ENCODE measurements around the gene ADI1.

ADI1 gene

GRCh38 chr2:3536682-3537632, 17.6 kb upstream of the ADI1 start:
- peak overlapping the region; percentile 67 for H3K4me2 ChIP-seq (ENCODE audit: low read length)
- no peaks in the 10 kb centered on the region for H3K79me2 ChIP-seq (ENCODE audit: insufficient read depth, low read length)
- H3K36me3 ChIP-seq (ENCODE audit: insufficient read depth, low read length): peaks cover 33% of the 10 kb centered on the region
- peak overlapping the region; percentile 60 for H3K4me3 ChIP-seq (ENCODE audit: low read depth, low read length, poor library complexity, severe bottlenecking)
- H3K9me3 ChIP-seq (ENCODE audit: low read length): peaks cover 11% of the 10 kb centered on the region
- 0 out of 2 replicates have a peak overlapping the region, but pooled peaks have one; percentile 38 for H2AFZ ChIP-seq (ENCODE audit: low read length)
- H3K27ac ChIP-seq (ENCODE audit: low read depth, low read length, poor library complexity, severe bottlenecking): peak overlapping the region; percentile 80
- H4K20me1 ChIP-seq (ENCODE audit: insufficient read depth, low read length): no peaks in the 10 kb centered on the region
- H3K9ac ChIP-seq (ENCODE audit: low read length): peak overlapping the region; percentile 72
- TF ChIP-seq EZH2 (IDR thresholded peaks at IDR 0.05; ENCODE audit: borderline replicate concordance, low read length): no peak
- TF ChIP-seq, protein P1, sequence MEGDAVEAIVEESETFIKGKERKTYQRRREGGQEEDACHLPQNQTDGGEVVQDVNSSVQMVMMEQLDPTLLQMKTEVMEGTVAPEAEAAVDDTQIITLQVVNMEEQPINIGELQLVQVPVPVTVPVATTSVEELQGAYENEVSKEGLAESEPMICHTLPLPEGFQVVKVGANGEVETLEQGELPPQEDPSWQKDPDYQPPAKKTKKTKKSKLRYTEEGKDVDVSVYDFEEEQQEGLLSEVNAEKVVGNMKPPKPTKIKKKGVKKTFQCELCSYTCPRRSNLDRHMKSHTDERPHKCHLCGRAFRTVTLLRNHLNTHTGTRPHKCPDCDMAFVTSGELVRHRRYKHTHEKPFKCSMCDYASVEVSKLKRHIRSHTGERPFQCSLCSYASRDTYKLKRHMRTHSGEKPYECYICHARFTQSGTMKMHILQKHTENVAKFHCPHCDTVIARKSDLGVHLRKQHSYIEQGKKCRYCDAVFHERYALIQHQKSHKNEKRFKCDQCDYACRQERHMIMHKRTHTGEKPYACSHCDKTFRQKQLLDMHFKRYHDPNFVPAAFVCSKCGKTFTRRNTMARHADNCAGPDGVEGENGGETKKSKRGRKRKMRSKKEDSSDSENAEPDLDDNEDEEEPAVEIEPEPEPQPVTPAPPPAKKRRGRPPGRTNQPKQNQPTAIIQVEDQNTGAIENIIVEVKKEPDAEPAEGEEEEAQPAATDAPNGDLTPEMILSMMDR (IDR thresholded peaks at IDR 0.05; ENCODE audit: low read length): peak; percentile 65
- H3K27me3 ChIP-seq (ENCODE audit: insufficient read depth, low read length): no peaks in the 10 kb centered on the region
- peaks cover 27% of the 10 kb centered on the region for H3K4me1 ChIP-seq (ENCODE audit: insufficient read depth, low read length, severe bottlenecking)
- H3F3A ChIP-seq (ENCODE audit: insufficient read depth, low read length): no peaks in the 10 kb centered on the region
- no peaks in the 10 kb centered on the region for H3K9me2 ChIP-seq (ENCODE audit: low read depth, low read length)

GRCh38 chr2:3535794-3536681, 16.7 kb upstream of the ADI1 start:
- TF ChIP-seq EZH2 (IDR thresholded peaks at IDR 0.05; ENCODE audit: borderline replicate concordance, low read length): no peak
- TF ChIP-seq, protein P1 (IDR thresholded peaks at IDR 0.05; ENCODE audit: low read length): peak; percentile 24; the same call in 1 of the 2 replicates
- Histone ChIP-seq H3K4me3 (ENCODE audit: low read depth, low read length, poor library complexity, severe bottlenecking) (peak overlapping the region; percentile 60), H3K27ac (ENCODE audit: low read depth, low read length, poor library complexity, severe bottlenecking) (peak overlapping the region; percentile 80), H3K4me1 (ENCODE audit: insufficient read depth, low read length, severe bottlenecking) (peaks cover 27% of the 10 kb centered on the region), H3K4me2 (ENCODE audit: low read length) (peak overlapping the region; percentile 67), H3K27me3 (ENCODE audit: insufficient read depth, low read length) (no peaks in the 10 kb centered on the region), H2AFZ (ENCODE audit: low read length) (0 out of 2 replicates have a peak overlapping the region, but pooled peaks have one; percentile 38), H3K79me2 (ENCODE audit: insufficient read depth, low read length) (no peaks in the 10 kb centered on the region), H3F3A (ENCODE audit: insufficient read depth, low read length) (no peaks in the 10 kb centered on the region), H3K9me2 (ENCODE audit: low read depth, low read length) (no peaks in the 10 kb centered on the region), H4K20me1 (ENCODE audit: insufficient read depth, low read length) (no peaks in the 10 kb centered on the region), H3K36me3 (ENCODE audit: insufficient read depth, low read length) (peaks cover 28% of the 10 kb centered on the region), H3K9me3 (ENCODE audit: low read length) (peaks cover 11% of the 10 kb centered on the region), H3K9ac (ENCODE audit: low read length) (peak overlapping the region; percentile 72)

- H4K20me1 ChIP-seq (ENCODE audit: insufficient read depth, low read length): no peaks in the 10 kb centered on the region
- H3K9me3 ChIP-seq (ENCODE audit: low read length): peaks cover 11% of the 10 kb centered on the region
- H3K27ac ChIP-seq (ENCODE audit: low read depth, low read length, poor library complexity, severe bottlenecking): peak overlapping the region; percentile 80
- TF ChIP-seq, protein P1 (IDR thresholded peaks at IDR 0.05; ENCODE audit: low read length): no peak
- no peak for TF ChIP-seq EZH2 (IDR thresholded peaks at IDR 0.05; ENCODE audit: borderline replicate concordance, low read length)
- H2AFZ ChIP-seq (ENCODE audit: low read length): no peak overlapping the region
- H3K9ac ChIP-seq (ENCODE audit: low read length): peak overlapping the region; percentile 72; the same call in 1 of the 2 replicates
- H3K79me2 ChIP-seq (ENCODE audit: insufficient read depth, low read length): no peaks in the 10 kb centered on the region
- no peaks in the 10 kb centered on the region for H3K9me2 ChIP-seq (ENCODE audit: low read depth, low read length)
- H3K4me3 ChIP-seq (ENCODE audit: low read depth, low read length, poor library complexity, severe bottlenecking): peak overlapping the region; percentile 60
- H3K4me1 ChIP-seq (ENCODE audit: insufficient read depth, low read length, severe bottlenecking): peaks cover 27% of the 10 kb centered on the region
- peaks cover 28% of the 10 kb centered on the region for H3K36me3 ChIP-seq (ENCODE audit: insufficient read depth, low read length)
- peak overlapping the region; percentile 67 for H3K4me2 ChIP-seq (ENCODE audit: low read length)
- H3K27me3 ChIP-seq (ENCODE audit: insufficient read depth, low read length): no peaks in the 10 kb centered on the region
- no peaks in the 10 kb centered on the region for H3F3A ChIP-seq (ENCODE audit: insufficient read depth, low read length)
Measured at GRCh38 chr2:3535467-3535793, 16.1 kb upstream of the ADI1 start.
